ENCODE results near the gene CHID1. TPM values are rescaled to one million over a fixed set of nuclear protein-coding genes. Genes with fewer than 3 reads are reported as not detected.

Gene CHID1
- total and polyA plus RNA-seq, 4 experiments from 2014 or later = 46.9 to 82.3 (median 55.7) TPM

GRCh38 chr11:827146-827896 is 83.3 kb downstream of the CHID1 start:
- no peaks in the 10 kb centered on the region for H3K9me3 Mint-ChIP-seq
- peaks cover 3% of the 10 kb centered on the region for H3K27me3 ChIP-seq (ENCODE audit: insufficient read depth, low read length)
- peaks cover 51% of the 10 kb centered on the region for H3K4me1 ChIP-seq (ENCODE audit: insufficient read depth, low read length)
- H3K27ac ChIP-seq (ENCODE audit: low read depth, low read length) = no peak overlapping the region
- peak overlapping the region in 2 of 7 donors; percentile 36 to 42 for H3K27ac Mint-ChIP-seq
- H3K36me3 Mint-ChIP-seq = peaks cover 8 to 12% of the 10 kb centered on the region in 2 donors
- no peak for DNase-seq
- H3K4me1 Mint-ChIP-seq = peaks cover 5 to 39% (median 22%) of the 10 kb centered on the region in 4 donors
- H3K4me3 Mint-ChIP-seq = peak overlapping the region; percentile 60 to 80 (median 68)
- peaks cover 5% of the 10 kb centered on the region for H3K36me3 ChIP-seq (ENCODE audit: insufficient read depth, low read length)
- POLR2A ChIA-PET (ENCODE audit: partially characterized antibody) = interaction anchor here (0.6 to 2.4 kb wide), 5 partner anchors 10 to 18 kb away, joined by 3 to 7 read pairs (median 4); partner anchors contain the start of genes RPLP2 and TSPAN4
- no peaks in the 10 kb centered on the region for H3K9me3 ChIP-seq (ENCODE audit: control insufficient read depth in 1 of 2, low read length in 2 of 2)
- peaks cover 9 to 19% of the 10 kb centered on the region in 2 donors for H3K27me3 Mint-ChIP-seq
- intact Hi-C loops (cut with micrococcal nuclease) = no loop called here
- CTCF ChIA-PET (ENCODE audit: partially characterized antibody) = no interaction called here
- H3K4me3 ChIP-seq (ENCODE audit: low read length in 2 of 2) = peak overlapping the region in 1 of 2 donors; percentile 35

- H3K9me3 Mint-ChIP-seq = no peaks in the 10 kb centered on the region
- no peaks in the 10 kb centered on the region for H3K9me3 ChIP-seq (ENCODE audit: control insufficient read depth in 1 of 2, low read length in 2 of 2)
- peak overlapping the region in 2 of 7 donors; percentile 41 to 48 for H3K27ac Mint-ChIP-seq
- H3K4me1 ChIP-seq (ENCODE audit: insufficient read depth, low read length) = peaks cover 47% of the 10 kb centered on the region
- no peak overlapping the region for H3K27ac ChIP-seq (ENCODE audit: low read depth, low read length)
- peaks cover 3% of the 10 kb centered on the region for H3K27me3 ChIP-seq (ENCODE audit: insufficient read depth, low read length)
- H3K27me3 Mint-ChIP-seq = peaks cover 9 to 19% of the 10 kb centered on the region in 2 donors
- no peak for DNase-seq
- peaks cover 5% of the 10 kb centered on the region for H3K36me3 ChIP-seq (ENCODE audit: insufficient read depth, low read length)
- ChIA-PET POLR2A (ENCODE audit: partially characterized antibody) (interaction anchor here (0.6 to 1.5 kb wide), 3 partner anchors 9 to 18 kb away, joined by 3 to 6 read pairs (median 4); partner anchors contain the start of gene RPLP2), CTCF (ENCODE audit: partially characterized antibody) (no interaction called here)
- intact Hi-C loops (cut with micrococcal nuclease) = no loop called here
- peaks cover 8 to 18% of the 10 kb centered on the region in 2 donors for H3K36me3 Mint-ChIP-seq
- peak overlapping the region in 1 of 2 donors; percentile 35 for H3K4me3 ChIP-seq (ENCODE audit: low read length in 2 of 2)
- H3K4me3 Mint-ChIP-seq = peak overlapping the region; percentile 66 to 80 (median 72)
- peaks cover 5 to 42% (median 25%) of the 10 kb centered on the region in 4 donors for H3K4me1 Mint-ChIP-seq
Observed at GRCh38 chr11:826836-827145, 83.8 kb downstream of the CHID1 start.

DNA sequence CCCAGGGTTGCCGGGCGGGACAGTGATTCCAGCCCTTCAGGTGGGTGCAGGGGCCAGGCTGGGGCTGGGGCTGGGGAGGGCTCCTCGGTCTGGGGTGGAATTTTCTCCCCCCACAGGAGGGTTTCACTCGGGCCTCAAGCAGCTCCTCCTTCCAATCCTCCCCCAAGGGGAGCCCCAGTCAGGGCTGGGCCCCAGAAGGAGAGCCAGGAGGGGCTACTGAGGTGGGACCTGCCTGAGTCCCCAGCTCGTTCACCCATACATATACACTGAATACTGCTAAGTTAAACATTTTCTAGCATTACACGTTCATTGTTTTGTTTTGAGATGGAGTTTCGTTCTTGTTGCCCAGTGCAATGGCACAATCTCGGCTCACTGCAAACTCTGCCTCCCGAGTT is 84.4 kb downstream of the CHID1 start:
- DNase-seq = no peak
- Mint-ChIP-seq H3K36me3 (peaks cover 8 to 19% of the 10 kb centered on the region in 2 donors), H3K27ac (peak overlapping the region in 2 of 7 donors; percentile 31 to 41), H3K9me3 (no peaks in the 10 kb centered on the region), H3K4me1 (peaks cover 5 to 37% (median 23%) of the 10 kb centered on the region in 4 donors), H3K27me3 (peaks cover 9 to 19% of the 10 kb centered on the region in 2 donors), H3K4me3 (peak overlapping the region; percentile 66 to 80 (median 72))
- ChIA-PET POLR2A (ENCODE audit: partially characterized antibody) (interaction anchor here (1.5 to 1.7 kb wide), 2 partner anchors 17 to 22 kb away, joined by 5 to 6 read pairs; partner anchors contain the start of gene RPLP2), CTCF (ENCODE audit: partially characterized antibody) (no interaction called here)
- Histone ChIP-seq H3K9me3 (ENCODE audit: control insufficient read depth in 1 of 2, low read length in 2 of 2) (no peaks in the 10 kb centered on the region), H3K27me3 (ENCODE audit: insufficient read depth, low read length) (peaks cover 3% of the 10 kb centered on the region), H3K36me3 (ENCODE audit: insufficient read depth, low read length) (peaks cover 5% of the 10 kb centered on the region), H3K27ac (ENCODE audit: low read depth, low read length) (no peak overlapping the region), H3K4me1 (ENCODE audit: insufficient read depth, low read length) (peaks cover 45% of the 10 kb centered on the region), H3K4me3 (ENCODE audit: low read length in 2 of 2) (no peak overlapping the region)
- intact Hi-C loops (cut with micrococcal nuclease) = no loop called here

DNA sequence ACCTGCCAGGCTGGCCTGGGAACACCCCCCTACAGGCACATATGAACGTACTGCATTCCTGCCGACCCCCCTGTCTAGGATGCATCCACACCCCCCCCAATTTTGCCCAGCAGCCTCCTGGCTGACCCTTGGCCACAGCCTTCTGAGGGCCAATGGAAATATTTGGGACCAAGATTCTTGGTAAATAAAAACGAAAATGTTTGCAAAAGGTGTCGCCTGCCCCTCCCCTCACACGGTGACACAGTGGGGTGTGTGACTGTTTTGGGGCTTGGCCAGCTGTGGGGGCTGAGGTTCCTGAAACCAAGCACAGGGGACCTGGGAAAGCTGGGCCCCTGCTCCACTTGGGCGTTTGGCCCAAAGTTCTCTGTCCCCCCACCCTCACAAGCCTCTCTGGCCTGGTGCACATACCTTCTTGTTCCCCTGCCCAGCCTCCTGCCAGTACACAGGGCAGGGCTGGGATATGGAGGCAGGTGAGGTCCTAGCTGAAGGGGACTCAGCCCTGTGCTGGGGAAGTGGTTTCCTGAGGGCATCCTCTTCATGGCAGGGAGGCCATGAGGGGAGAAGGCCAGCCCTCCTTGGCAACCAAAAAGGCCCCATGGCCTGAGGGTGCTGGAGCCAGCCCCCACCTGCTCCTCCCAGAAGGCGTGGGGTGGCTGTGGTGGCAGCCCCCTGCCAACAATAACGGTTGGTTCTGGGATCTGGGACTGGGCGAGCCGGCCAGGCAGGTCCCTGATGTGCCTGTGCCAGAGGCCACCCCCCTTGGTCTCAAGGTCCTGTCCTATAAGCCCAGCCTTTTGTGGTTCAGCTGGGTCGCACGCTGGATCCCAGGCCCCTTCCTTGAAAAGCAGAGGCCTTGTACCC is 85.0 kb downstream of the CHID1 start:
- peaks cover 9 to 19% of the 10 kb centered on the region in 2 donors for H3K27me3 Mint-ChIP-seq
- Histone ChIP-seq H3K9me3 (ENCODE audit: control insufficient read depth in 1 of 2, low read length in 2 of 2) (no peaks in the 10 kb centered on the region), H3K36me3 (ENCODE audit: insufficient read depth, low read length) (peaks cover 5% of the 10 kb centered on the region), H3K4me3 (ENCODE audit: low read length in 2 of 2) (no peak overlapping the region), H3K27me3 (ENCODE audit: insufficient read depth, low read length) (peaks cover 3% of the 10 kb centered on the region), H3K4me1 (ENCODE audit: insufficient read depth, low read length) (peaks cover 46% of the 10 kb centered on the region), H3K27ac (ENCODE audit: low read depth, low read length) (no peak overlapping the region)
- ChIA-PET CTCF (ENCODE audit: partially characterized antibody) (interaction anchor here (0.6 kb wide), 1 partner anchor 463 kb away, joined by 3 read pairs; no protein-coding TSS in a partner anchor), POLR2A (ENCODE audit: partially characterized antibody) (interaction anchor here (1.5 to 1.7 kb wide), 2 partner anchors 16 to 21 kb away, joined by 5 to 6 read pairs; partner anchors contain the start of gene RPLP2)
- H3K36me3 Mint-ChIP-seq = peaks cover 8 to 19% of the 10 kb centered on the region in 2 donors
- no peak overlapping the region for H3K27ac Mint-ChIP-seq
- no peak for DNase-seq
- H3K9me3 Mint-ChIP-seq = no peaks in the 10 kb centered on the region
- H3K4me3 Mint-ChIP-seq = peak overlapping the region in 1 of 8 donors; percentile 9
- intact Hi-C loops (cut with micrococcal nuclease) = no loop called here
- H3K4me1 Mint-ChIP-seq = peaks cover 6 to 41% (median 26%) of the 10 kb centered on the region in 4 donors

DNA sequence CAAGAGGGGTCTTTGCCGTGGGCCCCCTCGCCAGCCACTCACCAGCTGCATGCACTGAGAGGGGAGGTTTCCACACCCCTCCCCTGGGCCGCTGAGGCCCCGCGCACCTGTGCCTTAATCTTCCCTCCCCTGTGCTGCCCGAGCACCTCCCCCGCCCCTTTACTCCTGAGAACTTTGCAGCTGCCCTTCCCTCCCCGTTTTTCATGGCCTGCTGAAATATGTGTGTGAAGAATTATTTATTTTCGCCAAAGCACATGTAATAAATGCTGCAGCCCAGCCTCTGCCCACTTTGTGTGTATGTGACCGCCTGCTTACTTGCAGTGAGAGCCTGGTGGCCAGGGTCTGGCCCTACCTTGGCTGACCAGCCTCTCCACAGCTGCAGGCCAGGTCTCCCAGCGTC is 85.7 kb downstream of the CHID1 start:
- no peak for DNase-seq
- peaks cover 5% of the 10 kb centered on the region for H3K36me3 ChIP-seq (ENCODE audit: insufficient read depth, low read length)
- Mint-ChIP-seq H3K36me3 (peaks cover 8 to 21% of the 10 kb centered on the region in 2 donors), H3K27me3 (peaks cover 9 to 19% of the 10 kb centered on the region in 2 donors), H3K4me1 (peaks cover 6 to 45% (median 25%) of the 10 kb centered on the region in 4 donors), H3K4me3 (peak overlapping the region in 1 of 8 donors; percentile 9), H3K27ac (no peak overlapping the region), H3K9me3 (no peaks in the 10 kb centered on the region)
- intact Hi-C loops (cut with micrococcal nuclease) = no loop called here
- peaks cover 44% of the 10 kb centered on the region for H3K4me1 ChIP-seq (ENCODE audit: insufficient read depth, low read length)
- no peak overlapping the region for H3K4me3 ChIP-seq (ENCODE audit: low read length in 2 of 2)
- POLR2A ChIA-PET (ENCODE audit: partially characterized antibody) = interaction anchor here (1.7 kb wide), 1 partner anchor 21 kb away, joined by 5 read pairs; no protein-coding TSS in a partner anchor
- H3K9me3 ChIP-seq (ENCODE audit: control insufficient read depth in 1 of 2, low read length in 2 of 2) = no peaks in the 10 kb centered on the region
- CTCF ChIA-PET (ENCODE audit: partially characterized antibody) = interaction anchor here (0.6 kb wide), 1 partner anchor 463 kb away, joined by 3 read pairs; no protein-coding TSS in a partner anchor
- H3K27ac ChIP-seq (ENCODE audit: low read depth, low read length) = no peak overlapping the region
- H3K27me3 ChIP-seq (ENCODE audit: insufficient read depth, low read length) = peaks cover 3% of the 10 kb centered on the region

GRCh38 chr11:824292-824880 is 86.2 kb downstream of the CHID1 start:
- Histone ChIP-seq H3K4me1 (ENCODE audit: insufficient read depth, low read length) (peaks cover 39% of the 10 kb centered on the region), H3K27me3 (ENCODE audit: insufficient read depth, low read length) (peaks cover 3% of the 10 kb centered on the region), H3K9me3 (ENCODE audit: control insufficient read depth in 1 of 2, low read length in 2 of 2) (no peaks in the 10 kb centered on the region), H3K4me3 (ENCODE audit: low read length in 2 of 2) (no peak overlapping the region), H3K36me3 (ENCODE audit: insufficient read depth, low read length) (peaks cover 5% of the 10 kb centered on the region), H3K27ac (ENCODE audit: low read depth, low read length) (no peak overlapping the region)
- ChIA-PET POLR2A (ENCODE audit: partially characterized antibody) (interaction anchor here (1.7 kb wide), 1 partner anchor 20 kb away, joined by 5 read pairs; no protein-coding TSS in a partner anchor), CTCF (ENCODE audit: partially characterized antibody) (no interaction called here)
- H3K9me3 Mint-ChIP-seq = no peaks in the 10 kb centered on the region
- intact Hi-C loops (cut with micrococcal nuclease) = no loop called here
- H3K4me1 Mint-ChIP-seq = peaks cover 6 to 42% (median 21%) of the 10 kb centered on the region in 4 donors
- H3K27ac Mint-ChIP-seq = no peak overlapping the region
- H3K36me3 Mint-ChIP-seq = peaks cover 8 to 22% of the 10 kb centered on the region in 2 donors
- DNase-seq = no peak
- peaks cover 9 to 16% of the 10 kb centered on the region in 2 donors for H3K27me3 Mint-ChIP-seq
- no peak overlapping the region for H3K4me3 Mint-ChIP-seq
